Epithelial cell of esophagus (primary cell): ENCODE data around the gene DMPK.

Experiments
- DNase-seq: peaks from one replicate; pipeline ENCODE4 v3.0.0; 2010; ENCODE audit warnings: low read depth
- H3K4me3 ChIP-seq: 2 replicates; pipeline ENCODE4 v1.5.1; 2011; ENCODE audit warnings: mild to moderate bottlenecking, low read length, control low read depth
- TF ChIP-seq, protein P1 (sequence below): IDR thresholded peaks from 2 replicates; pipeline ENCODE4 v1.5.1; 2011; ENCODE audit warnings: low read depth, mild to moderate bottlenecking, low read length, control low read depth, inconsistent platforms; ENCODE audit not compliant: insufficient read depth; ENCODE audit errors: missing control alignments

Gene DMPK

DNA sequence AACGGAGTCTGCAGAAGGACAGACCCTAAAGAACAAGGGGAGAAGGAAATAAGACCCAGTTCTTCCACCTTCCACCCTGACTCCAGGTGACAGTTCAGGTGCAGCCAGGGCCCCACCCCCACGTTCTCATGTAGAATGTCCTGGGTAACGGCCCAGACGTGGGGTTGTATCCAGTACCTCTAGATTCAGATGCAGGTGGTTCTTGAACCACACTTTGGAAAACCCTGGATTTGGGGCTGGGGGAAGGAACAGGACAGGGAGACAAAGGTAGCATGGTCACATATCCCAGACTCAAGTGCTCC lies 2.2 kb downstream of the DMPK start:
- TF ChIP-seq, protein P1, sequence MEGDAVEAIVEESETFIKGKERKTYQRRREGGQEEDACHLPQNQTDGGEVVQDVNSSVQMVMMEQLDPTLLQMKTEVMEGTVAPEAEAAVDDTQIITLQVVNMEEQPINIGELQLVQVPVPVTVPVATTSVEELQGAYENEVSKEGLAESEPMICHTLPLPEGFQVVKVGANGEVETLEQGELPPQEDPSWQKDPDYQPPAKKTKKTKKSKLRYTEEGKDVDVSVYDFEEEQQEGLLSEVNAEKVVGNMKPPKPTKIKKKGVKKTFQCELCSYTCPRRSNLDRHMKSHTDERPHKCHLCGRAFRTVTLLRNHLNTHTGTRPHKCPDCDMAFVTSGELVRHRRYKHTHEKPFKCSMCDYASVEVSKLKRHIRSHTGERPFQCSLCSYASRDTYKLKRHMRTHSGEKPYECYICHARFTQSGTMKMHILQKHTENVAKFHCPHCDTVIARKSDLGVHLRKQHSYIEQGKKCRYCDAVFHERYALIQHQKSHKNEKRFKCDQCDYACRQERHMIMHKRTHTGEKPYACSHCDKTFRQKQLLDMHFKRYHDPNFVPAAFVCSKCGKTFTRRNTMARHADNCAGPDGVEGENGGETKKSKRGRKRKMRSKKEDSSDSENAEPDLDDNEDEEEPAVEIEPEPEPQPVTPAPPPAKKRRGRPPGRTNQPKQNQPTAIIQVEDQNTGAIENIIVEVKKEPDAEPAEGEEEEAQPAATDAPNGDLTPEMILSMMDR = no peak
- H3K4me3 ChIP-seq = no peak overlapping the region
- no peak for DNase-seq

DNA sequence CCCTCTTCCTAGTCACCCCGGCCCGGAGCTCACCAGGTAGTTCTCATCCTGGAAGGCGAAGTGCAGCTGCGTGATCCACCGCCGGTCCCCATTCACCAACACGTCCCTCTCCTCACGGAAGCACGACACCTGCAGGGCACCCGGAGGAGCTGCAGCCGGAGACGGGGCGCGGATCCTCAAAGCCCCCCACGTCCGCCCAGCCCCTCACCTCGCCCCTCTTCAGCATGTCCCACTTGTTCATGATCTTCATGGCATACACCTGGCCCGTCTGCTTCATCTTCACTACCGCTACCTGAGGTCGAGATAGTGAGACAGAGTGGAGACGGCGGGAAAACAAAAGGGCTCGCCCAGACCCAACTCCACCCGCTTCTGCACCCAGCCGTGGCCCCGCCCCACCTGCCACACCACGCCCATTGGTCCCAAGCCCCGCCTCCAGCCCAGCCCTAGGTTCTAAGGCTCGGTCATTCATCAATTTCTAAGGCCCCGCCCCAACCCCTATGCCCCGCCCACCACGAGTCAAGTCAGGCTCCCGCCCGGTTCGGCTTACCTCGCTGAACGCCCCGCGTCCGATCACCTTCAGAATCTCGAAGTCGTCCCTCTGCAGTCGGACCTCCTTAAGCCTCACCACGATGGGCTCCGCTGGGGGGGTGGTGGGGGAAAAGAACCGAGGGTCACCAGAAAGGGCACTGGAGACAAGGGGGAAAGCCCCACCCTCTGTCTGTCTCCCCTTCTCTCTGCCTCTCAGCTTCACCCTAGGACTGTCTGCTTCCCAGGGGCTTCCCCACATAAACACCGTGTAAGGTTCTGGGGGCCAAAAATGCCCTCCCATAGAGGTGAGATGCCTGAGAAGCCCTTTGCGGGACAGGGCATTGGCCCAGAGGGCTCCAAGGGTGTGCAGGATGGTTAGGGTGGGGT lies 2.8 kb downstream of the DMPK start:
- TF ChIP-seq, protein P1 = peak; percentile 81
- peak overlapping the region; percentile 32 for H3K4me3 ChIP-seq
- DNase-seq = peak; percentile 96

DNA sequence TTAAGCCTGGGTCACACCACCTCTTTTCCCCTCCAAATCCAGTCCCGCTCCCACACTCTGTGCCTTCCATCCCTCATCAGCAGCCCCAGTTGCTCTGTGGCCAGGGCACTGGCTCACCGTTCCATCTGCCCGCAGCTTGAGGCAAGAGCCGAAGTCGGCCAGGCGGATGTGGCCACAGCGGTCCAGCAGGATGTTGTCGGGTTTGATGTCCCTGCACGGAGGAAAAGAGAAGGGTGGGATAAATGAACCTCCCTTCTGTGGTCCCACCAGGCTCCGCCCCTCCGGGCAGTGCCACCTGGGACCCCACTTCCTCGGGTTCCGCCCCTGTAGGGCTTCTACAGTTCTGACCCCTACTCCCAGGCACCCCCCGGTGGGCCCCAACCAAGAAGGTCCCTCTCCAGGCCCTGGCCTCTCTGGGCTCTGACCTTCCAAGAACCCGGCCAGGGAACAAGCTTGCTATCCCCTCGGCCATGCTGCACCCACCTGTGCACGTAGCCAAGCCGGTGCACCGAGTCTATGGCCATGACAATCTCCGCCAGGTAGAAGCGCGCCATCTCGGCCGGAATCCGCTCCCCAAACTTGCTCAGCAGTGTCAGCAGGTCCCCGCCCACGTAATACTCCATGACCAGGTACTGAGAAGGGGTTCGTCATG lies 4.2 kb downstream of the DMPK start:
- H3K4me3 ChIP-seq = no peak overlapping the region
- TF ChIP-seq, protein P1 = no peak
- no peak for DNase-seq

DNA sequence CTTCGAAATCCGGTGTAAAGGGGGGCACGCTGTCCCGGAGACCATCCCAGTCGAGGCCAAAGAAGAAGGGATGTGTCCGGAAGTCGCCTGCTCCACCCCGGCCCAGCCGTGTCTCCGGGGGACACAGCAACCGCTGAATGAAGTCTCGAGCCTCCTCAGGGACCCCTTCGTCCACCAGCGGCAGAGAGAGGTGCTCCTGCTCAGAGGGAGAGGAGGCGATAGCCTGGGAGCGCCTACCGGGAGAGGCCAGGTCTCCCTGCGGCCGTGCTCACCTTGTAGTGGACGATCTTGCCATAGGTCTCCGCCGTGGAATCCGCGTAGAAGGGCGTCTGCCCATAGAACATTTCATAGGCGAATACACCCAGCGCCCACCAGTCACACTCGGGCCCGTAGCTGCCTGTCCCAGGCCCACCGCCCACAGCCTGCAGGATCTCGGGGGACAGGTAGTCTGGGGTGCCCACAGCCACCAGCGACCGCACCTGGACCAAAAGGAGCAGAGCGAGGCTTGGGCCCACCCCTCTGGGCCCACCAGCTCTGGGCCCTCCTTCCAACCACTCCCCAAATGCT lies 4.8 kb downstream of the DMPK start:
- no peak overlapping the region for H3K4me3 ChIP-seq
- DNase-seq = no peak
- TF ChIP-seq, protein P1 = no peak

DNA sequence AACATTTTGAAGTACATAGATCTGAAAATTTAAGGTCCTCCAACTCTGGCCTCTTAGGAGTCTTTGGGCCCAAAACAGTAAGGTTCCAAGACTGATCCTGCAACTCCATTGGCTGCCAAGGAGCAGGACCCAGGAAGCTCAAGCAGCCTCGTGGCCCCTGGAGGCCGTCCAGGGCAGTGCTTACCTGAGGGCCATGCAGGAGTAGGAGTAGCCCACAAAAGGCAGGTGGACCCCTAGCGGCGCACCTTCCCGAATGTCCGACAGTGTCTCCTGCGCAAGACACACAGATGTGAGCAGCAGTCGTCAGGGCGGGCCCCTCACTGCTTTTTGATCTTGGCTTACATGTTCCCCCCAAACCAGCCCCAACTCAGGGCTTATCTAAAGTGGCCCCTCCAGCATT lies 7.5 kb downstream of the DMPK start:
- H3K4me3 ChIP-seq = no peak overlapping the region
- TF ChIP-seq, protein P1 = peak; percentile 16
- DNase-seq = no peak

DNA sequence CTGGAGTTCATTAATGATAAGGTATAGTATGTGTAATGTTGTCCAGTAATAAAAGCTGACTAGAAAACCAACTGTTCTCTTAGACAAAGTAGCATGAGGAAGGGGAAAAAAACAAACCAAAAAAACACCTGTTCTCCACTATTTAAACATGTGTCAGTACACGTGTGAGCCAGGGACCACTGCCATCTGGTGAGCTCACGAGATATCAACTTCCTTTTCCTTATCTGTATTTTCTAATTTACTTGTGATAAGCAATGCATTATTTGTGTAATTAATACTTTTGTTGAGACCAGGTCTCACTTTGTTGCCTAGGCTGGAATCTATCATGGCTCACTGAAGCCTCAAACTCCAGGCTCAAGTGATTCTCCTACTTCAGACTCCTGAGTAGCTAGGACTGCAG lies 8.9 kb downstream of the DMPK start:
- H3K4me3 ChIP-seq = no peak overlapping the region
- DNase-seq = no peak
- TF ChIP-seq, protein P1 = no peak
